ENCODE data around the gene RIT2.

- TF ChIP-seq CTCF (conservative IDR thresholded peaks at IDR 0.05; ENCODE audit: low read depth, low read length) (no peak), MAZ (IDR thresholded peaks at IDR 0.05; ENCODE audit: borderline replicate concordance, low read depth, low read length) (no peak), RAD21 (IDR thresholded peaks at IDR 0.05; ENCODE audit: low read length) (no peak), CEBPB (IDR thresholded peaks at IDR 0.05; ENCODE audit: low read depth, low read length) (no peak), MAFK (IDR thresholded peaks at IDR 0.05; ENCODE audit: low read depth, low read length) (no peak), MXI1 (IDR thresholded peaks at IDR 0.05; ENCODE audit: borderline replicate concordance, low read depth, low read length) (no peak), RFX5 (IDR thresholded peaks at IDR 0.05; ENCODE audit: low read depth, low read length) (no peak), FOS (IDR thresholded peaks at IDR 0.05; ENCODE audit: low read depth, low read length) (no peak), POLR2A (IDR thresholded peaks at IDR 0.05; ENCODE audit: low read depth, low read length) (no peak)
Observed at GRCh38 chr18:43079422-43079821, 36.1 kb downstream of the RIT2 start.
